PC-9 (cell line): ENCODE measurements around the gene NEK8. TPM values are rescaled to one million over a fixed set of nuclear protein-coding genes. Genes with fewer than 3 reads are reported as not detected.

ENCODE experiments used
- BruUV-seq: library from RNA; stranded (reverse); fragments of 400-500 nt; replicated peaks from 2 replicates; lab custom pipeline; 2021; lab: Mats Ljungman, UMichigan
- CTCF ChIA-PET: fragments of 300-600 bp; sonication (Branson Sonifier 250); formaldehyde crosslinking; loops from one replicate; lab custom pipeline; 2022; ENCODE audit warnings: antibody characterized with exemption; lab: Charles Lee
- POLR2A ChIA-PET: fragments of 300-600 bp; sonication (Branson Sonifier 250); formaldehyde crosslinking; loops from one replicate; lab custom pipeline; 2022; ENCODE audit warnings: antibody characterized with exemption; ENCODE audit not compliant: unreplicated experiment; lab: Charles Lee
- DNase-seq, 2 experiments: peaks; one replicate each; pipeline versions ENCODE4 v3.0.0 to v3.0.0-alpha.2; 2015 to 2022; ENCODE audit warnings: mixed read lengths in 1 of 2
- H2AFZ ChIP-seq: fragments of 200-600 bp; sonication (generic); 2 replicates; pipeline ENCODE4 v1.8.1; 2017; ENCODE audit warnings: antibody characterized with exemption
- H3F3A ChIP-seq: fragments of 200-600 bp; sonication (generic); 2 replicates; pipeline ENCODE4 v1.8.1; 2017; ENCODE audit warnings: antibody characterized with exemption, mild to moderate bottlenecking, low read depth; ENCODE audit not compliant: insufficient read depth
- H3K27ac ChIP-seq: fragments of 200-600 bp; sonication (generic); 2 replicates; pipeline ENCODE4 v1.6.1; 2016; ENCODE audit warnings: mixed run types
- H3K27me3 ChIP-seq: fragments of 200-600 bp; sonication (generic); 2 replicates; pipeline ENCODE4 v1.6.1; 2016; ENCODE audit warnings: low read depth, mixed run types; ENCODE audit not compliant: insufficient read depth
- H3K36me3 ChIP-seq: fragments of 200-600 bp; sonication (generic); 2 replicates; pipeline ENCODE4 v1.6.1; 2016; ENCODE audit warnings: low read depth, mixed run types
- H3K4me1 ChIP-seq: fragments of 200-600 bp; sonication (generic); replicated peaks from 2 replicates; pipeline ENCODE4 v1.6.1; 2016; ENCODE audit warnings: mixed run types; ENCODE audit not compliant: insufficient read depth
- H3K4me2 ChIP-seq: fragments of 200-600 bp; sonication (generic); 2 replicates; pipeline ENCODE4 v1.6.1; 2017; ENCODE audit warnings: mixed run types
- H3K4me3 ChIP-seq: fragments of 200-600 bp; sonication (generic); 2 replicates; pipeline ENCODE4 v1.6.1; 2016; ENCODE audit warnings: mixed run types
- H3K79me2 ChIP-seq: fragments of 200-600 bp; sonication (generic); 2 replicates; pipeline ENCODE4 v1.6.1; 2017; ENCODE audit warnings: low read depth, mixed run types
- H3K9me2 ChIP-seq: fragments of 200-600 bp; sonication (generic); 2 replicates; pipeline ENCODE4 v1.8.1; 2017; ENCODE audit warnings: mild to moderate bottlenecking; ENCODE audit not compliant: insufficient read depth
- H3K9me3 ChIP-seq: fragments of 200-600 bp; sonication (generic); 2 replicates; pipeline ENCODE4 v1.8.1; 2016; ENCODE audit warnings: low read depth; ENCODE audit not compliant: insufficient read depth
- H4K20me1 ChIP-seq: fragments of 200-600 bp; sonication (generic); 2 replicates; pipeline ENCODE4 v1.8.1; 2017; ENCODE audit not compliant: insufficient read depth
- EZH2 ChIP-seq: fragments of 200-600 bp; sonication (generic); IDR thresholded peaks from 2 replicates; pipeline ENCODE4 v1.8.0; 2017; ENCODE audit warnings: antibody characterized with exemption, low read depth
- intact Hi-C: fragments of 100-400 bp; cut with micrococcal nuclease; formaldehyde crosslinking; loops from one replicate; pipeline ENCODE4 v1.10.0; 2022; ENCODE audit not compliant: unreplicated experiment
- total RNA-seq: library from RNA; stranded (reverse); gene quantifications from 2 replicates; pipeline ENCODE4 v1.2.3, GENCODE V29; 2021
- TF ChIP-seq, protein P1 (sequence below): fragments of 200-600 bp; sonication (generic); conservative IDR thresholded peaks from 2 replicates; pipeline ENCODE4 v1.6.1; 2017; ENCODE audit warnings: mixed run types, antibody characterized with exemption, mild to moderate bottlenecking, moderate library complexity

Gene NEK8
- total RNA-seq, 1 experiment from 2014 or later: 12.1 TPM

- Histone ChIP-seq H3K4me1 (peaks cover 15% of the 10 kb centered on the region), H3K79me2 (peaks cover 9% of the 10 kb centered on the region), H3K27ac (no peak overlapping the region), H3K4me3 (no peak overlapping the region), H3K27me3 (no peaks in the 10 kb centered on the region), H3K9me2 (no peaks in the 10 kb centered on the region), H2AFZ (no peak overlapping the region), H3K4me2 (no peak overlapping the region), H3K36me3 (no peaks in the 10 kb centered on the region), H3K9me3 (no peaks in the 10 kb centered on the region), H4K20me1 (peaks cover 21% of the 10 kb centered on the region), H3F3A (peaks cover 39% of the 10 kb centered on the region)
- intact Hi-C loops: no loop called here
- TF ChIP-seq, protein P1, sequence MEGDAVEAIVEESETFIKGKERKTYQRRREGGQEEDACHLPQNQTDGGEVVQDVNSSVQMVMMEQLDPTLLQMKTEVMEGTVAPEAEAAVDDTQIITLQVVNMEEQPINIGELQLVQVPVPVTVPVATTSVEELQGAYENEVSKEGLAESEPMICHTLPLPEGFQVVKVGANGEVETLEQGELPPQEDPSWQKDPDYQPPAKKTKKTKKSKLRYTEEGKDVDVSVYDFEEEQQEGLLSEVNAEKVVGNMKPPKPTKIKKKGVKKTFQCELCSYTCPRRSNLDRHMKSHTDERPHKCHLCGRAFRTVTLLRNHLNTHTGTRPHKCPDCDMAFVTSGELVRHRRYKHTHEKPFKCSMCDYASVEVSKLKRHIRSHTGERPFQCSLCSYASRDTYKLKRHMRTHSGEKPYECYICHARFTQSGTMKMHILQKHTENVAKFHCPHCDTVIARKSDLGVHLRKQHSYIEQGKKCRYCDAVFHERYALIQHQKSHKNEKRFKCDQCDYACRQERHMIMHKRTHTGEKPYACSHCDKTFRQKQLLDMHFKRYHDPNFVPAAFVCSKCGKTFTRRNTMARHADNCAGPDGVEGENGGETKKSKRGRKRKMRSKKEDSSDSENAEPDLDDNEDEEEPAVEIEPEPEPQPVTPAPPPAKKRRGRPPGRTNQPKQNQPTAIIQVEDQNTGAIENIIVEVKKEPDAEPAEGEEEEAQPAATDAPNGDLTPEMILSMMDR: no peak
- no peak for TF ChIP-seq EZH2
- no peak for DNase-seq
- no TSS peak for BruUV-seq
- CTCF ChIA-PET: interaction anchor here (0.6 kb wide), 1 partner anchor 143 kb away, joined by 4 read pairs; no protein-coding TSS in a partner anchor
- POLR2A ChIA-PET: no interaction called here
These were observed 36.5 kb downstream of the NEK8 start for GRCh38 chr17:28765038-28765437.

GRCh38 chr17:28773736-28774135 is 45.1 kb downstream of the NEK8 start:
- no peak overlapping the region for H2AFZ ChIP-seq
- H3K27ac ChIP-seq: no peak overlapping the region
- H3K4me1 ChIP-seq: no peaks in the 10 kb centered on the region
- H3K4me3 ChIP-seq: no peak overlapping the region
- H3K79me2 ChIP-seq: peaks cover 14% of the 10 kb centered on the region; the same call in 1 of the 2 replicates
- intact Hi-C loops: no loop called here
- CTCF ChIA-PET: interaction anchor here (0.7 kb wide), 1 partner anchor 10 kb away, joined by 3 read pairs; no protein-coding TSS in a partner anchor
- H4K20me1 ChIP-seq: peaks cover 8% of the 10 kb centered on the region
- no peaks in the 10 kb centered on the region for H3K27me3 ChIP-seq
- H3K36me3 ChIP-seq: no peaks in the 10 kb centered on the region
- no peaks in the 10 kb centered on the region for H3K9me2 ChIP-seq
- POLR2A ChIA-PET: interaction anchor here (0.6 to 0.7 kb wide), 2 partner anchors 11 to 45 kb away, joined by 3 to 6 read pairs; partner anchors contain the start of gene NEK8
- BruUV-seq: no TSS peak
- no peak for DNase-seq
- no peak overlapping the region for H3K4me2 ChIP-seq
- H3K9me3 ChIP-seq: no peaks in the 10 kb centered on the region
- TF ChIP-seq, protein P1: no peak
- no peak for TF ChIP-seq EZH2
- H3F3A ChIP-seq: peaks cover 4% of the 10 kb centered on the region; the same call in 1 of the 2 replicates

DNA sequence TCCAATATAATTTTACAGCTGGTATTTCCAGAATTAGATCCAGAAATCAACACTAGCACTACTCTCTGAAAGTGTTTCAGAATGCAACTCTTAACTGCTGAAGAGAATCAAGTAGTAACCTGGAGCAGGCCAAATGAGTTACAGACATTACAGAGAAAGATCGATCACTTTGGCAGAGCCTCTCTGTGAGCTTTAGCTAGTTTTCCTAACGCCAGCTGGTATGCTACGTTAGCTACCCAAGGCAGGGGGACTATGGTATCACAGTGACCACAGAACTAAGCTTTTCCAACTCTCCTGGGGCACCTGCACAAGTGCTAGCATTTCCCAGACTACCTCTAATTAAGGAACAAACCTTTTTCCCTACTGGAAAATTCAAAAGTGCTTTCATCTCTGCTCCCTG is 45.6 kb downstream of the NEK8 start:
- Histone ChIP-seq H3K27ac (no peak overlapping the region), H3K9me3 (no peaks in the 10 kb centered on the region), H3K36me3 (no peaks in the 10 kb centered on the region), H3K9me2 (no peaks in the 10 kb centered on the region), H3K79me2 (peaks cover 18% of the 10 kb centered on the region), H3K4me3 (no peak overlapping the region), H2AFZ (no peak overlapping the region), H3K4me2 (no peak overlapping the region), H3K27me3 (no peaks in the 10 kb centered on the region), H3F3A (peaks cover 4% of the 10 kb centered on the region; the same call in 1 of the 2 replicates), H3K4me1 (no peaks in the 10 kb centered on the region), H4K20me1 (peaks cover 8% of the 10 kb centered on the region)
- ChIA-PET POLR2A (interaction anchor here (0.6 to 0.7 kb wide), 2 partner anchors 11 to 45 kb away, joined by 3 to 6 read pairs; partner anchors contain the start of gene NEK8), CTCF (no interaction called here)
- TF ChIP-seq, protein P1: no peak
- TF ChIP-seq EZH2: no peak
- no TSS peak for BruUV-seq
- intact Hi-C loops: no loop called here
- DNase-seq: no peak
